Measurements from ENCODE around the gene SLC45A2.
"Not testable (repeated sequence)": the region's sequence is repeated elsewhere in the genome, so short reads cannot be mapped to it uniquely, and the experiment has no call there.

Gene SLC45A2, protein sequence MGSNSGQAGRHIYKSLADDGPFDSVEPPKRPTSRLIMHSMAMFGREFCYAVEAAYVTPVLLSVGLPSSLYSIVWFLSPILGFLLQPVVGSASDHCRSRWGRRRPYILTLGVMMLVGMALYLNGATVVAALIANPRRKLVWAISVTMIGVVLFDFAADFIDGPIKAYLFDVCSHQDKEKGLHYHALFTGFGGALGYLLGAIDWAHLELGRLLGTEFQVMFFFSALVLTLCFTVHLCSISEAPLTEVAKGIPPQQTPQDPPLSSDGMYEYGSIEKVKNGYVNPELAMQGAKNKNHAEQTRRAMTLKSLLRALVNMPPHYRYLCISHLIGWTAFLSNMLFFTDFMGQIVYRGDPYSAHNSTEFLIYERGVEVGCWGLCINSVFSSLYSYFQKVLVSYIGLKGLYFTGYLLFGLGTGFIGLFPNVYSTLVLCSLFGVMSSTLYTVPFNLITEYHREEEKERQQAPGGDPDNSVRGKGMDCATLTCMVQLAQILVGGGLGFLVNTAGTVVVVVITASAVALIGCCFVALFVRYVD

DNA sequence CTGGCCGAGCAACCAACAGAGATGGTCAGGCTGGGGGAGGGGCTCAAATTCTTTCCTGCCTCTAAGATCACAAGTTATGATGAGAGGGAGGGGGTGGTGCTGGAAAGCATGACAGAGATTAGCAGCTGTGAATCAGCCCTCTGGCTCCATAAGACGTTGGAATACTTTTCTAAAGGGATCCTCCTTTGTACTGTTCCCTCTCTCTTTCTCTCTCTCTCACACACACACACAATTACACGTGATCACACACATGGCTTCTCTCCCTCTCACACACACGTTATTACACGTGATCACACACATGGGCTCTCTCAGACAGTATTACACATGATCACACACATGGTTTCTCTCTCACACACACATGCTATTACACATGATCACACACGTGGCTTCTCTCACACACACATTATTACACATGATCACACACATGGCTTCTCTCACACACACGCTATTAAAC lies at the start of gene SLC45A2:
SLC45A2 (minus strand) TSS at position 23 of the 454 bp plus-strand sequence. CDS start 110 bp downstream, outside the sequence.
- peak; percentile 39 for DNase-seq (ENCODE audit: low read depth, low spot score)

DNA sequence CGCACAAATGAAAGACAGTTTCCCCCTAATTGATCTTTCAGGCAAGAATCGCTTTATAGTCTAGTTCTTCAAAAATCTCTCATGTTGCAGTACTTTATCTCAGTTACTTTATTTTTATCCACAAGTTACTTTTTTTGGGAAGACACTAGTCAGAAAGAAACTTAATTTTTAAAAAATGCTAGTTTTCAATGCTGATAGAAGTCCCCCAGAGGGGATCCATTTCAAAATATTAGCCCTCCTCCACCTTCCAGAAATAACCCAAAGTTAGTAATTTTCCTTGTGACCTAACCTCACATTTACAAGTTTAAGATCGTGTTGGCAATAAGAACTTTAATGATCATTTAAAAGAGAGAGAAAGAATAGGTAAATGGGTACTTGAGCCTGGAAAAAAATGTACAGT lies 47.5 kb upstream of the SLC45A2 start:
- DNase-seq (ENCODE audit: low read depth, low spot score) = no peak

DNA sequence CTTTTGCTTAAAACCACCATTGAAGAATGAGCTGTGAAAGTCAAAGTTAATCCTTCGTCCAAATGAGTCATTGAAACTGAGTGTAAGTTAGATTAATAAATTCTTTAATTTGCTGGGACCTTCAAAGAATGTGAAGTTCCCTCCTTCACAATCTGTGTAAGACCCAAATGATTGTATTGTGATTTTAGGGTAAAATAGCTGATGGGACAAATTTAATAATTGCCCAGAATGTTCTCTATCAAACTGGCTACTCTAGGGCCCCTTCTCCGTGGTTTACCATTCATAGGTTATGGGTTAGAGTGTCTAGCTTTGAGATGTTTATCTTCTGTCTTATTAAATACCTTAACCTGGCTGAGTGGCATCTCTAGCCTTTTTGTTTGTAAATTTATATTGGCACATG lies 46.6 kb upstream of the SLC45A2 start:
- no peak for DNase-seq (ENCODE audit: low read depth, low spot score)

DNA sequence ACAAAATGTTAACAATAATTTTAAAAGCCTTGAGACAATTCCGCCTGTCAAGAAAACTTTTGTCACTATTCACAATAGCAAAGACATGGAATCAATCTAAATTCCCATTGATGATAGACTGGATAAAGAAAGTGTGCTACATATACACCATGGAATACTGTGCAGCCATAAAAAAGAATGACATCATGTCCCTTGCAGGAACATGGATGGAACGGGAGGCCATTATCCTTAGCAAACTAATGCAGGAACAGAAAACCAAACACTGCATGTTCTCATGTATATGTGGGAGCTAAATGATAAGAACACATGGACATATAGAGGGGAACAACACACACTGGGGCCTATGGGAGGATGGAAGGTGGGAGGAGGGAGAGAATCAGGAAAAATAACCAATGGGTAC lies 46.1 kb upstream of the SLC45A2 start:
- DNase-seq (ENCODE audit: low read depth, low spot score) = not testable (repeated sequence)

DNA sequence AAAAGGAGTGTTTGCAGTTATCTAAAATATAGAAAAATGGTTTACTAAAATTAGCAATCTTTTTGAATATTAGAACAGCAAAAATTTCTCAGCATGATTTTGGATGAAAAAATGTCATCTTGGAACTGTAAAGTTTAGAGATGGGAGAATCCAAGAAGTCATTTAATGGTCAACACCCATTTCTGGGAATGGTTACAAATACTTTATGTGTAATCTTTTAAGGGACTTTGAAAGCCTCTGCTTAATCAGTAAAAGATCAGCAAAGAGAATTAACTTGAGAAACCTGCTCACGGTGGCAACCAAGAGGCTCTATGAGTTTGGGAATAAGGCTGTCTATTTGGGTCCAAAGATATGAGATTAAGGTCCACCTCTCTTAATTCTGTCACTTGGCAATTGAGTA lies 45.6 kb upstream of the SLC45A2 start:
- DNase-seq (ENCODE audit: low read depth, low spot score) = no peak

DNA sequence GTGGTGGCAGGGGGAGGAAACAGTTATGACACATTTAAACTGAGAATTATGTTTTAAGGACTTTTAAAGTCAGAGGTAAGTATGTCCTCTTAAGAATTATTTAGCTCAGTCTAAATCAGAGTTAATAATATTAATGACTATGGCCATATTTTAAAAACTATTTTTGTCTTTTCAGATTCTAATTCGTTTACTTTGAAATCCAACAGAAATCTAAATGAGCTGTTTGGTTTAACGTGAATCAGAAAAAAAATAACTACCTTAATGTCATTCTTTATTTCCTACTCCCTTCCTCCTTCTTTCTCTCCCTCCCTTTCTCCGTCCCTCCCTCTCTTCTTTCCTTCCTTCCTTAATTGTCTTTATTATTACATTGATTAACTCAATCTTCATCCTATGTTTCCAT lies 43.9 kb upstream of the SLC45A2 start:
- DNase-seq (ENCODE audit: low read depth, low spot score) = no peak

DNA sequence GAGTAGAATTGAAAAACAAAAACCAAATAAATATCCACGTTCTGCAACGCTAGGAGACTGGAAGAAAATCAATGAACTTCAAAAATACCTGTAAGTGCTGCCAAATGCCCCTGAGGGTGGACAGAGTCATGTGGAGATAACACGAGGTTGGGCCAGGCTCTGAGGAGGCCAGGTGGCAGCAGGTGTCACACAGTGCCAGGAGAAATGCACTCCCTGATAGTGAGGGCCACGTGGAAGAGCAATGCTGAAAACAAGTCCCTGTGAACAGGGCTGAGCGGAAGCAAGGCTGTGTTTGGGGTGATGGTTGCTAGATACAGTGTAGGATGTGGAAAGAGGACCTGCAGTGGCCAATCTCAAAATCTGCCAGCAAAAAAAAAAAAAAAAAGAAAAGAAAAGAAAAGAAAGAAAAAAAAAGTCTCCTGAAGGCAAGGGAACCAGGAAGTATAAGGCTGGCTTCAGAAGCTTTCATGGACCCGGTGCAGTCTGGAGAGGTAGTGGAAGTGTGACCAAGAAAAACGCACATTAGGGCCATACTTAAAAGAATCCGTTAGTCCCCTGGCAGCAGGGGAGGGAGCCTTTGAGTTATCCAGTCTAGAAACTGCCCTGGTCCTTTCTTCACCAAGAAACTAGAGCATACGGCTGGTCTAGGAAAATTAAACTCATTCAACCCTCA lies 41.7 kb upstream of the SLC45A2 start:
- DNase-seq (ENCODE audit: low read depth, low spot score) = no peak

DNA sequence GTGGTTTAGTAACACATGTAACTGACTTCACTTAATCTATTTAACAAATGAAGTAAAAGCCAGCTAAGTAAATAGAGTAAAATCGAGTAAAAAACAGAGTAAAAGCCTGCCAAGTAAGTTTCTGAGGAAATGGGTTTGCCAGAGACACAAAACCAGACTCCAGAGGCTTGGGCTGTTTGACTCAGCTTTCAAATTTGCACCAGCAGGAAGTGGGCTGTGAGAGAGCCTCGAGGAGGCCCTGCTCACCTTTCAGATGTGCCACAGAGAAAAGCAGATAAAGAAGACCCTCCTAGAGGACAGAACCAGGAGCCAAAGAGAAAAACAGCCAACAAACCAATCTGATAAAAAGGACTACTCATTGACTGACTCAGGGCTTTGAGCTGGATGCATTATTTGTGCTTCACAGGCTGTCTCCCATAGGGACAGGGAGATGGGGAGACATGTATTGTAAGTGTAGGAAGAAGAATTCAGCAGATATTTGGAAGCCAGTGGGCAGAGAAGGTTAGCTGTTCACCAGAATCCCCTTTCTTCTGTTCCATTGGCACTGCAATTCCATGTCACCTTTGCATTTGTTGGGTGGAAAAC lies 37.7 kb upstream of the SLC45A2 start:
- DNase-seq (ENCODE audit: low read depth, low spot score) = peak; percentile 50

DNA sequence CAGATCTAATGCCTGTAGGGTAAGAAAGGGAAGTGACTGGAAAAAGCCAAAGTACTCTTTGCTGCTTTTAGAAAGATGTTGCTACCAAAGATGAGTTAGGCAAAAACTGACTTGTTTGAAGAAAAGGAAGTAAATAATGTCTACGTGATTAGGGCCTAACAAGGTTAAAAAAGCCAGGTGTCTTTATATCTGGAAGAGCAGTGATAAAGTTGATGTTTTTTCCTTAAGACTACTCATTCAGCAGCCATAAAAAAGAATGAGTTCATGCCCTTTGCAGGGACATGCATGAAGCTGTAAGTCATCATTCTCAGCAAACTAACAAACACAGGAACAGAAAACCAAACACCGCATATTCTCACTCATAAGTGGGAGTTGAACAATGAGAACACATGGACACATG lies 36.8 kb upstream of the SLC45A2 start:
- DNase-seq (ENCODE audit: low read depth, low spot score) = no peak

DNA sequence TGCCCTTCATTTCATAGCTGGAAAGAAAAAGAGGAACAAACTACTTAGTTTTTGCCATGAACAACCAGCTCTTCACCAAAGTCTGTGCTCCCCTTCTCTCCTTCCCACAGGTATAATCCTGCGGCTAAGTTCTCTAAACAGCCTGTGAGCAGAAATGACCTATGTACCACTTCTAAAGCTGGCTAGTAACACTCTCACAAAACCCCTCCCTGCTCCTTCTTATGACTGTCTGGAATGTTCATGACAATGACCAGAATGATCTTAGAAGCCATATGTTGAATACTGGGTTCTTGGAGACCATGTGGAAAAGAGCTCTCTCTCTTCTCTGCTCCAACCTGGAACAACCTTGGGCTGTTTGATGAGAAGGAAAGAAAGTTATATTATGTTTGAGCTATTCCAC lies 36.2 kb upstream of the SLC45A2 start:
- no peak for DNase-seq (ENCODE audit: low read depth, low spot score)

DNA sequence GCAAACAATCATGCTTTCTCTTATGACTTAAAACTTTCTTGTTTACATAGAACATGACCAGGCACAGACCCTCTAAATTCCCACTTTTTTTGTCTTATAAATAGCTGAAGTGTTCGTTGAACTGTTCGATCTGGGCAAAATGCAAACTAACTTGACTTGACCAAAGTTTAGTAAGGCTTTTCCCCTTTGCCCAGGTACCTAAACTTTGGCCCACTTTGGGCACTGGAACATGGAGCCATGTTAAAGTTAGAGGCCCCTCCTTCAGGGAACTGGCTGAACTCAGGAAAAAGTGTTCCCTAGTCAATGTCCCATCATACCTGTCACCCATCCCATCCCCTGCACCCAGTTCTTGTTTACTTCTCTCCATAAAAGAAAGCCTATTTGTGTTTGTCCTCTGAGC lies 32.8 kb upstream of the SLC45A2 start:
- DNase-seq (ENCODE audit: low read depth, low spot score) = no peak

DNA sequence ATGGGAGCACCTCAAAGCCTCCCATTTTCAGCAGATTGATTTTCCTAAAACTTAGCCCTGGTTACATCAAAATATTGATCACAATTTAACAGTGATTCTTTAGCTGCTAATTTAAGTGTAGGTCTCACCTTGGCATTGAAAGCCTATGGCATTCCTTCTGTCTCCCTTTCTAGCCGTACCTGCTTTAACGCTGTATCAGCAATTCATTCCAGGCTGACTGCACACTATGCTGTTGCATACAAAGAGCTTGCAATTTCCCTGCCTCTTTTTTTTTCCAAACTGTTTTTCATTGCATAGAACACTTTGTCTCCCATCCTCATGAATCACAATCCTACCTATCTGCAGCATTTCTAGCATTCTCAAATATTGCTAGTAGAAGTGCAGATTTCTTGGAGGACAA lies 32.3 kb upstream of the SLC45A2 start:
- no peak for DNase-seq (ENCODE audit: low read depth, low spot score)

DNA sequence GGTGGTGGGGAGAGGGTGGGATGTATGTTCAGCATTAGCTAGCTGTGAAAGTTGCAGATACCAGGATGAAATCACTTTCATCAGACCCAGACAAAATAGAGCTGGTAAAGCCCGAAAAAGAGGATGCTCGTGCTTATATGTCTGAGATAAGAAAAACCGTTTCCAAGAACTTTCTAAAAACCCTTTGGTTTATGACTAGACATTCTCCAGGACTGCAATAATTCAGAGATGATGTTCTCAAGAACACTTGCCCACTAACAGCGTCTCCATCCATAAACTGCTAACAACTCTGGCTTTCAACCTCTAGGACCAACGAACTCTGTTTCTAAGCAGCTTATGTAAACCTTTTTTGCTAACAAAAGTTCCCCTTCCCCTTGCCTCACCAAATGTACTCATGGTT lies 31.7 kb upstream of the SLC45A2 start:
- DNase-seq (ENCODE audit: low read depth, low spot score) = no peak

DNA sequence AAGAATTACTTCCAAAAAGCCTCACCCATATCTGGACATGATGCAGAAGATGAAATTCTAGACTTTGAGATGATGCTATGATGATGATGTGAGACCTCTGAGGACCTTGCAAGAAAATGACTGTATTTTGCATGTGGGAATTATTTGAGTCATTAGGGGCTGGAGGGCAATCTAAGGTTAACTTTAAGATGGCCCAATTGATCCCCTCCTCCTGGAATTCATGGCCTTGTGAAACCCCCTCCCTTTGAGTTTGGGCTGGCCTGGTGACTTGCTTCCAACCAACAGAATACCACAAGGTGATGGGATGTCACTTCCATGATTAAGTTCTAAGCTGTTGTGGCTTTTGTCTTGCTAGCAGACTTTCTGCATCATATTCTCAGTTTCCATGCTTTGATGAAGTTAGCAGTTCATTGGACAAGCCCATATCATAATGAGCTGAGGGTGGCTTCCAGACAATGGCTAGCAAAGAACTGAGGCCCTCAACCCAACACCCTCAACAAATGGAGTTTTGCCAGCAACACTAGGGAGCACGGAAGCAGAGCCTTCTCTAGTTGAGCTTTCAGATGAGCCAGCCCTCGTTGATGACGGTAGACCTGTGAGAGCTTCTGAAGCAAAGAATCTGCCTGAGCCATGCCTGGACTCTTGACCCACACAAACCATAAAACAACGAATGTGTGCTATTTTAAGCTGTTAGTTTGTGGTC lies 30.8 kb upstream of the SLC45A2 start:
- no peak for DNase-seq (ENCODE audit: low read depth, low spot score)

DNA sequence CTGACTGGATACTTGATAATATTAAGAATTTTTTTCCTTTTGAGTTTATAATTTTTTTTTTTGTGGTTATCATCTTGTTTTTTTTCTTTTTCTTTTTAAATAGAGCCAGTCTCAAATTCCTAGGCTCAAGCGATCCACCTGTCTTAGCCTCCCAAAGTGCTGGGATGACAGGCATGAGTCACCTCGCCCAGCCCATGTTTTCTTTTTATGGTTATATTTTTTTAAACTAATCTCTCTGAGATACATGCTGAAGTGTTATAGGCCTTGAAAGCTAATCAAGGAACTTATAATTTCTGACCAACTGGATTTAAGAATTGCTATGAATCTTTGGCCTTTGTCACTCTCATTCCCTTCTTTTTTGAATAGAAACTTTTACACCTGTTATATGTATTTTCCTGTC lies 30.1 kb upstream of the SLC45A2 start:
- DNase-seq (ENCODE audit: low read depth, low spot score) = no peak

DNA sequence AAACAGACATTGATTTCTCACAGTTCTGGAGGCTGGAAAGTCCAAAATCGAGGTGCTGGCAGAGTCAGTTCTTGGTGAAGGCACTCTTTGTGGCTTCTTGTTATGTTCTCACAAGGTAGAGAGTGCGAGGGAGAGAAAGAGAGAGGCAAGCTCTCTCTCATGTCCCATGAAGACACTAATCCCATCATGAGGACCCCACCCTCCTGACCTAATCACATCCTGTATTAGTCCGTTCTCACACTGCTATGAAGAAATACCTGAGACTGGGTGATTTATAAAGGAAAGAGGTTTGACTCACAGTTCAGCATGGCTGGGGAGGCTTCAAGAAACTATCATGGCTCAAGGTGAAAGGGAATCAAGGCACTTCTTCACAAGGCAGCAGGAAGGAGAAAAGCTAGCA lies 29.1 kb upstream of the SLC45A2 start:
- DNase-seq (ENCODE audit: low read depth, low spot score) = no peak

DNA sequence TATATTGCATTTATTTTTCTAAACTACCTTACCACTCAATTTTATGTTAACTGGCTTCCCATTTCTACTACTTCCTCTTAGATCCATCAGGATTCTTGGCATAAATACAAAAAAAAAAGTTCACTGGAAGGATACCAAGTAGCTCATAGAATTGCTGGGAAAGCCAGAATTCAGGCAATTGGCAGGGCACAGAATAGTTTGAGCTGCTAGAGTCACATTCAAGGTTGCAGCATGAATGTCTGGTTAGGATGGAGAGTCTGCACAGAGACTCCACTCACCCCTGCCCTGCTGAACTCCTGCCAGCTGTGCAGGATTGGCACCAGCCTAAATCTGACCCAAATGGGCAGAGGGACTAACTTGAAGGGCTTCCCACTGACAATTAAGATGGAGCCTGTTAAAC lies 28.3 kb upstream of the SLC45A2 start:
- DNase-seq (ENCODE audit: low read depth, low spot score) = peak; percentile 78

DNA sequence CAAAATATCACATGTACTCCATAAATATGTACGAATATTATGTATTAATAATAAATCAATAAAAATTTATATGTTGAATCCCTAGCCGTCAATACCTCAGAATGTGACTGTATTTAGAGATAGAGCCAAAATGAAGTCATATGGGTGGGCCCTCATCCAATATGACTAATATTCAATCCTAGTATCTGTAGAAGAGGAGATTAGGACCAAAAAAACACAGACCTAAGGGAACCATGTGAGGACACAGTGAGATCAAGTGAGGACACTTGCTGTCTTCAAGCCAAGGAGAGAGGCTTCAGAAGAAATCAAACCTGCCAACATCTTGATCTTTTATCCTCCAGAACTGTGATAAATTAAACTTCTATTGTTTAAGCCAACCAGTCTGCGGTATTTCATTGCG lies 27.0 kb upstream of the SLC45A2 start:
- DNase-seq (ENCODE audit: low read depth, low spot score) = no peak

DNA sequence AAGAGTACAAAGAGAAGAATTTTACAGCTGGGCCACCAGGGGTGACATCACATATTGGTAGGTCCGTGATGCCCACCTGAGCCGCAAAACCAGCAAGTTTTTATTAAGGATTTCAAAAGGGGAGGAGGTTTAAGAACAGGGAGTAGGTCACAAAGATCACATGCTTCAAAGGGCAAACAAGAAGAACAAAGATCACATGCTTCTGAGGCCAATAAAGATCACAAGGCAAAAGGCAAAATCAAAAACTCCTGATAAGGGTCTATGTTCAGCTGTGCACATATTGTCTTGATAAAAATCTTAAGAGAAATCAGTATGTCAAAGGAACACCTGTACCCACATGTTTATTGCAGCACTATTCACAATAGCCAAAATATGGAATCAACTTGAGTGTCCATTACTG lies 25.7 kb upstream of the SLC45A2 start:
- DNase-seq (ENCODE audit: low read depth, low spot score) = not testable (repeated sequence)

DNA sequence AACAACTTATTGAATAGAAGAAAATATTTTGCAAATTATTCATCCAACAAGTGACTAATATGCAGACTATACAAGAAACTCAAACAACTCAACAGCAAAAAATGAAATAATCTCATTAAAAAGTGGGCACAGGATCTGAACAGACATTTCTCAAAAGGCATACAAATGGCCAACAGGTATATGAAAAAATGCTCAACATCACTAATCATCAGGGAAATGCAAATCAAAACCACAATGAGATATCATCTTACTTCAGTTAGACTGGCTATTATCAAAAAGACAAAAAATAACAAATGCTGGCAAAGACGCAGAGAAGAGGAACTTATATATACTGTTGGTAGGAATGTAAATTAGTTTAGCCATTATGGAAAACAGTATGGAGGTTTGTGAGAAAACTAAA lies 25.1 kb upstream of the SLC45A2 start:
- DNase-seq (ENCODE audit: low read depth, low spot score) = no peak

DNA sequence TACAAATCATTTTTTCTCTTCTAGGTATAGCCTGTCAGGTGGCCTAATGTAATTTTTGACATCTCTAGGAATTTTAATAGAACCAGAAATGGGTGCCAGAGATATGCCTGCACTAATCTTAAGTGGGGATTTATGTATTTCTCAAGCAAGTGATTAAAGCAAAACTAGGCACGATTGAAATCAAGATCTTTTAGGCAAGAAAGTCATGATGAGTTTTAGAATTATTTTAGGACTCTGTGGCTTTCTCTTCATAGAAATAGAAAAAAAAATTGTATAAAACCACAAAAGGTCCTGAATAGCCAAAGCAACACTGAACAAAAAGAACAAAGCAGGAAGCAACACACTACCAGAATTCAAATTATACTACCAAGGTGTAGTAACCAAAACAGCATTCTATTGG lies 24.3 kb upstream of the SLC45A2 start:
- peak; percentile 16 for DNase-seq (ENCODE audit: low read depth, low spot score)

All from astrocyte of the hippocampus (primary cell).